ENCODE results near the gene ROPN1. TPM values are rescaled to one million over a fixed set of nuclear protein-coding genes. Genes with fewer than 3 reads are reported as not detected.
"Not testable (repeated sequence)": the region's sequence is repeated elsewhere in the genome, so short reads cannot be mapped to it uniquely, and the experiment has no call there.

ROPN1 gene
- total and polyA plus RNA-seq, 2 experiments from 2014 or later: not detected

DNA sequence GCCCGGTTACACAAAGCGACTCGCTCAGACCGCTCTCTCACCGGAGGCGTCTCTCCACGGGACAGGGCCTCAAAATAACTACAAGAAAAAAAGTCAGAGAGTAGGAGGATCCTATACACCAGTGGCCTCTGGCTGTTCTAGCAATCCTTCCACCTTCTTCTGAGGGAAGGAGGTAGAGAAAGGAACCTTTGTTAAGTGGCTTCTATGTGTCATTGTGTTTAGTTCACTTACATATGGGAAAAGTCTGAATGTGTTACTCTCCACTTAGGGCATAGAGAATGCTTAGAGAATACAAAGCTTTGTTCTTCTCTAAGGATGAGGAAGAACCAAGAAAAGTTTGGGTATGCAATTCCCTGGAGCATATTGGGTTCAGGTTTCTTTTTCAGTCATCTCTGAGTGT, 15.0 kb downstream of the ROPN1 start:
- H4K20me1 ChIP-seq (ENCODE audit: insufficient read depth); in situ Hi-C loops (cut with MboI); H3F3A ChIP-seq (ENCODE audit: insufficient read depth); H3K4me3 ChIP-seq; H3K9ac ChIP-seq; H3K27me3 ChIP-seq (replicated peaks; ENCODE audit: insufficient read depth); H3K36me3 ChIP-seq (ENCODE audit: low read depth); H3K9me3 ChIP-seq (ENCODE audit: low read depth); H3K9me2 ChIP-seq (ENCODE audit: insufficient read depth); DNase-seq; H3K79me2 ChIP-seq (ENCODE audit: insufficient read depth): not testable (repeated sequence)
- Histone ChIP-seq H3K4me2 (ENCODE audit: unreplicated experiment) (peak overlapping the region; percentile 51), H2AFZ (peak overlapping the region; percentile 29), H3K4me1 (ENCODE audit: insufficient read depth) (peaks cover 13% of the 10 kb centered on the region), H3K27ac (0 out of 2 replicates have a peak overlapping the region, but pooled peaks have one; percentile 33)
- 63 to 83% methylated on average over 2 to 7 of the region's 7 CpGs for WGBS, 2 experiments (ENCODE audit: low coverage in 1 of 2, low lambda C conversion rate in 2 of 2, missing lambda C conversion rate in 2 of 2)

DNA sequence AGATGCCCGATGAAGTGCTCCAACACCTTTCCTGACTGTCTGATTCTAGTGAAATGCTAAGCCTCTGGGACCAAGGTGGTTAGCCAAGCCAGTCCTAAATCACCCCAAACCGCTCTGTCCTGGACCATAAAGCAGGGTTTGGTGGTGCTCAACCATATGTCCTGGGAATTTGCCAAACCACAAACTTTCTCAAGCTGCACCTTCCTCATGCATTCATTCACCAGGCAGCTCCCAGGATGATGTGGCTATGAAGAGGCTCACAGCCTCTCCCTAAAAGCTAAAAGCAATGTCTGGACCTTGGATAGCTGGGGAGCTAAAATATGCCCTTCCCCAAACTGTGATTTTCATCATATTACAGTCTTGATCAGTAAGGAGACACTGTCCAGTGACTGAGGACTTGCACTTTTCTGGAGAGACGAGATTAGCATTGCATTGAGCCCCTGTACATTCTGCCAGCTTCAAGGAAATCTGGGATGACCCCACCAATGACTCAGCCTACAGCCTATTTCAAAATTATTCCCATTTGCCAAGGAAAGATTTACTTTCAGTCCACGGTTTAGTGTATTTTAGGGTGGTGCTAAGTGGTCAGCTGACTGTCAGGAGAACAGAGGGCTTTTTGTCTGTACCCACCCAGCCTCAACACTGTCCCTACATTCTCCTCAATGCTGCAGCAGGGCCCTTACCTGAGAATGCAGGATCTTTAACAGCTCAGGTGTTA, 15.6 kb downstream of the ROPN1 start:
- H3K36me3 ChIP-seq (ENCODE audit: low read depth); H3K27me3 ChIP-seq (replicated peaks; ENCODE audit: insufficient read depth); H3K4me3 ChIP-seq; H4K20me1 ChIP-seq (ENCODE audit: insufficient read depth); H3K9ac ChIP-seq; in situ Hi-C loops (cut with MboI); H3K9me2 ChIP-seq (ENCODE audit: insufficient read depth); H3F3A ChIP-seq (ENCODE audit: insufficient read depth); H3K9me3 ChIP-seq (ENCODE audit: low read depth); H3K79me2 ChIP-seq (ENCODE audit: insufficient read depth): not testable (repeated sequence)
- H3K4me2 ChIP-seq (ENCODE audit: unreplicated experiment): peak overlapping the region; percentile 51
- H3K27ac ChIP-seq: peak overlapping the region; percentile 33; the same call in 1 of the 2 replicates
- H2AFZ ChIP-seq: peak overlapping the region; percentile 29
- 36 to 43% methylated on average over 4 of the region's 4 CpGs for WGBS, 2 experiments (ENCODE audit: low coverage in 1 of 2, low lambda C conversion rate in 2 of 2, missing lambda C conversion rate in 2 of 2)
- peaks cover 13% of the 10 kb centered on the region for H3K4me1 ChIP-seq (ENCODE audit: insufficient read depth)
- DNase-seq: peak; percentile 49

DNA sequence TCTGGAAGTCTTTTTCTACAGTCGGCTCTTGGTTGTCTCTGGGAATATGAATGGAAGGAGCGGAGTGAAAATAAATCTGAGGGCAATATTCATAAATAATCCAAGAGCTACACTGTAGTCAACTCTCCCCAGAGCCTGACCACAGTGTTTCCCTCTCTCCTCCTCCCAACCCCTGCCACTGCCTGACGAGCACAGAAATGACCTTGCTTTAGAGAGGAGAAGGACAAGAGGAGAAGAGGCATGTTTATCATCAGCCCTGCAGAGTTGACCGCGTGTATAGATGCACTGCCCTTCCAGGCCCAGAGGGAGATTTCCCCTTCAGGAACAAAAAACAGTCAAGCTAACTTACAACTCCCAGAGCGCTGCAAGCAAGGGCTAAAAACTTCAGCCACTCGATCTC, 16.9 kb downstream of the ROPN1 start:
- H3K4me1 ChIP-seq (ENCODE audit: insufficient read depth): peaks cover 13% of the 10 kb centered on the region
- H3K27ac ChIP-seq; H3K9ac ChIP-seq; H3K9me2 ChIP-seq (ENCODE audit: insufficient read depth); H3K27me3 ChIP-seq (replicated peaks; ENCODE audit: insufficient read depth); H3K4me3 ChIP-seq; H3K36me3 ChIP-seq (ENCODE audit: low read depth); in situ Hi-C loops (cut with MboI); H2AFZ ChIP-seq; H4K20me1 ChIP-seq (ENCODE audit: insufficient read depth); H3K4me2 ChIP-seq (ENCODE audit: unreplicated experiment); H3K9me3 ChIP-seq (ENCODE audit: low read depth); H3K79me2 ChIP-seq (ENCODE audit: insufficient read depth); DNase-seq; H3F3A ChIP-seq (ENCODE audit: insufficient read depth): not testable (repeated sequence)
- WGBS, 2 experiments (ENCODE audit: low coverage in 1 of 2, low lambda C conversion rate in 2 of 2, missing lambda C conversion rate in 2 of 2): 94 to 99% methylated on average over 5 of the region's 7 CpGs

DNA sequence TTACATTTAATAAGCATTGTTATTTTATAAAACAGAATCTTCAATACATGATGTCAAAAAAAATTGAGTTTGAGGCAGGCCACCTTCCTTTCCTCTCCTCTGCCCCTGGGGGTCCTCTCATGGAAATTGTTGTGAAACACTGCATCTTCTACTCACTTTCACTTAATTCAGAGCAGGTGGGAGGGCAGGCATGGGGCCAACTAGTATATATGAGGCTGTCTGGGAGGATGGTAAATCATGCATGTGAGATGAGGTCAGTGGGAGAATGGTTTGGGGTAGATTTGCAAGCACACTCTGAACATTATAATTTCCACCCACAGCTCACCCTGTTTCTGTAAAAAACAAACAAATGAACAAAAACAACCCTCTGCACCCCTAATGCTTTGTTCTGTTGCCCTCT, 20.5 kb downstream of the ROPN1 start:
- no peaks in the 10 kb centered on the region for H4K20me1 ChIP-seq (ENCODE audit: insufficient read depth)
- in situ Hi-C loops (cut with MboI): no loop called here
- H3K4me2 ChIP-seq (ENCODE audit: unreplicated experiment): no peak overlapping the region
- H3F3A ChIP-seq (ENCODE audit: insufficient read depth): no peaks in the 10 kb centered on the region
- TF ChIP-seq EZH2 (IDR thresholded peaks at IDR 0.05; ENCODE audit: insufficient read depth, poor library complexity, severe bottlenecking): no peak
- no peaks in the 10 kb centered on the region for H3K27me3 ChIP-seq (replicated peaks; ENCODE audit: insufficient read depth)
- H3K9me2 ChIP-seq (ENCODE audit: insufficient read depth): no peaks in the 10 kb centered on the region
- no peaks in the 10 kb centered on the region for H3K9me3 ChIP-seq (ENCODE audit: low read depth)
- H3K79me2 ChIP-seq (ENCODE audit: insufficient read depth): no peaks in the 10 kb centered on the region
- H3K36me3 ChIP-seq (ENCODE audit: low read depth): no peaks in the 10 kb centered on the region
- no peak overlapping the region for H3K9ac ChIP-seq
- peaks cover 6% of the 10 kb centered on the region for H3K4me1 ChIP-seq (ENCODE audit: insufficient read depth)
- no peak overlapping the region for H3K4me3 ChIP-seq
- no peak overlapping the region for H2AFZ ChIP-seq
- no peak overlapping the region for H3K27ac ChIP-seq
- DNase-seq: no peak

DNA sequence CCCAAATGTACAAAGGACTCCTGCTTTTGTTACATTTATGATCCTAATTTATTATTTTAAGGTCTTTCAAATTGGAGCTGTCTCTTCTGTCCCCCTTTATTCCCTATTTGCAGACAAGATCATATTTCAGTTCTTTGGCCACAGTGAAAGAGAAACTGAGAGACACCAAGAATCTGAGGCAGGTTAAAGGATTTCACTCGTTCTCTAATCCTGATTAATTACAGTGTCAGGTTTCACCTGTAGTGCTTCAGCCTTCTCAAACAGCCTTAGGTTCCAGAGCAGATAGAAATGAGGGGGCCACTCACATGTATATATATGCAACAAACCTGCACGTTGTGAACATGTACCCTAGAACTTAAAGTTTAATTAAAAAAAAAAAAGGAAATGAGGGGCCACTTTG, 24.7 kb downstream of the ROPN1 start:
- in situ Hi-C loops (cut with MboI); DNase-seq: not testable (repeated sequence)

DNA sequence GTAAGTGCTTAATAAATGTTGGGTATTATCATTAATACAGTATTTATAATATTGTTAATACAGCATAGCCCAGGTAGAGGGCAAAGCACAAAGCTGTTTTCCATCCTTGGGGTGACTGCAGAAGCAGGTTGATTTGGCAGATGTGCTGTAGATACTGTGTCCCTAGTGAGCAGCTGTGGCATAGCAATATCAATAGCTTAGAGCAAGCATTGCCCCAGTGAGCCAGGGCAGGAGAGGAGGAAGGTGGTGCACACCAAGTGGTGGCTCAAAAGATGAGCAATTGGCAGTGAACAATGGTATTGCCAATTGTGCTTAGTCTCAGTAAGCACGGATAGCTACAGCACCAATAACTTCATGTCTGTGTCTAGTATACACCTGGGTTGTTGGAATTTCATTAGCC, 25.1 kb downstream of the ROPN1 start:
- H3K9ac ChIP-seq; in situ Hi-C loops (cut with MboI); H2AFZ ChIP-seq; H3K9me3 ChIP-seq (ENCODE audit: low read depth); H3K9me2 ChIP-seq (ENCODE audit: insufficient read depth); H3F3A ChIP-seq (ENCODE audit: insufficient read depth); H3K36me3 ChIP-seq (ENCODE audit: low read depth); H3K79me2 ChIP-seq (ENCODE audit: insufficient read depth); H3K27ac ChIP-seq; DNase-seq; H3K4me2 ChIP-seq (ENCODE audit: unreplicated experiment); H4K20me1 ChIP-seq (ENCODE audit: insufficient read depth); H3K4me1 ChIP-seq (ENCODE audit: insufficient read depth); H3K4me3 ChIP-seq; H3K27me3 ChIP-seq (replicated peaks; ENCODE audit: insufficient read depth): not testable (repeated sequence)
- WGBS, 2 experiments (ENCODE audit: low coverage in 1 of 2, low lambda C conversion rate in 2 of 2, missing lambda C conversion rate in 2 of 2): 75% methylated on average over 1 of the region's 1 CpG; no CpG with 5 or more reads in 1 of the 2 experiments

More for the DNA sequence above, 24.7 kb downstream of the ROPN1 start:
- not testable (repeated sequence) for H3K36me3 ChIP-seq (ENCODE audit: low read depth); H3K4me2 ChIP-seq (ENCODE audit: unreplicated experiment); H3K9me2 ChIP-seq (ENCODE audit: insufficient read depth); H3K4me3 ChIP-seq; H3F3A ChIP-seq (ENCODE audit: insufficient read depth); H4K20me1 ChIP-seq (ENCODE audit: insufficient read depth); H3K27ac ChIP-seq; H2AFZ ChIP-seq; H3K9me3 ChIP-seq (ENCODE audit: low read depth); H3K79me2 ChIP-seq (ENCODE audit: insufficient read depth); H3K4me1 ChIP-seq (ENCODE audit: insufficient read depth); H3K27me3 ChIP-seq (replicated peaks; ENCODE audit: insufficient read depth); H3K9ac ChIP-seq
- 48 to 55% methylated on average over 2 of the region's 2 CpGs for WGBS, 2 experiments (ENCODE audit: low coverage in 1 of 2, low lambda C conversion rate in 2 of 2, missing lambda C conversion rate in 2 of 2)

DNA sequence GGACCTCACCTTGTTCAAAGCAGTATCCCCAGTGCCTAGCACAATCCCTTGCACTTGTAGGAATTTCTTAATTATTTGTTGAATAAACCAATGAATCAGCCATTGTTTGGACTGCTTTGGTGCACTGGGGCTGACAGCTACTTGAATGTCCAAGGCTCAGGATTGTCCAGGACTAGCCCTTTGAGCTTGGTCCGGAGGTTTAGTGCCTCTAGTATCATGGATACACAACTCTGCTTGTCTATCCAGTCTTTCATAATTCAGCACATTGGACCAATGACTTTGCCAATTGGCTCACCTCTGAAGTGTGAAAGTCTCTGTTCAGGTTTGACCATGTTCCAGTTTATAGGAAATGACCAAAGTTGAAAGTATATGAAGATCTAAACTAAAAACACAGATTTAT, 27.1 kb downstream of the ROPN1 start:
- in situ Hi-C loops (cut with MboI); H3K4me3 ChIP-seq; H3K79me2 ChIP-seq (ENCODE audit: insufficient read depth); H3K9me3 ChIP-seq (ENCODE audit: low read depth); DNase-seq; H4K20me1 ChIP-seq (ENCODE audit: insufficient read depth); H2AFZ ChIP-seq; H3K4me2 ChIP-seq (ENCODE audit: unreplicated experiment); H3K9ac ChIP-seq; H3F3A ChIP-seq (ENCODE audit: insufficient read depth); H3K9me2 ChIP-seq (ENCODE audit: insufficient read depth); H3K27ac ChIP-seq; H3K36me3 ChIP-seq (ENCODE audit: low read depth); H3K4me1 ChIP-seq (ENCODE audit: insufficient read depth); H3K27me3 ChIP-seq (replicated peaks; ENCODE audit: insufficient read depth): not testable (repeated sequence)
- WGBS, 2 experiments (ENCODE audit: low coverage in 1 of 2, low lambda C conversion rate in 2 of 2, missing lambda C conversion rate in 2 of 2): 75 to 85% methylated on average over 1 of the region's 1 CpG

All from GM23248 (cell line).